ENCODE measurements around the gene NLRP3.
A peak's percentile ranks its signal among the peaks of the same experiment; 100 is the strongest.
"Not testable (repeated sequence)": the region's sequence is repeated elsewhere in the genome, so short reads cannot be mapped to it uniquely, and the experiment has no call there.

The NLRP3 gene

DNA sequence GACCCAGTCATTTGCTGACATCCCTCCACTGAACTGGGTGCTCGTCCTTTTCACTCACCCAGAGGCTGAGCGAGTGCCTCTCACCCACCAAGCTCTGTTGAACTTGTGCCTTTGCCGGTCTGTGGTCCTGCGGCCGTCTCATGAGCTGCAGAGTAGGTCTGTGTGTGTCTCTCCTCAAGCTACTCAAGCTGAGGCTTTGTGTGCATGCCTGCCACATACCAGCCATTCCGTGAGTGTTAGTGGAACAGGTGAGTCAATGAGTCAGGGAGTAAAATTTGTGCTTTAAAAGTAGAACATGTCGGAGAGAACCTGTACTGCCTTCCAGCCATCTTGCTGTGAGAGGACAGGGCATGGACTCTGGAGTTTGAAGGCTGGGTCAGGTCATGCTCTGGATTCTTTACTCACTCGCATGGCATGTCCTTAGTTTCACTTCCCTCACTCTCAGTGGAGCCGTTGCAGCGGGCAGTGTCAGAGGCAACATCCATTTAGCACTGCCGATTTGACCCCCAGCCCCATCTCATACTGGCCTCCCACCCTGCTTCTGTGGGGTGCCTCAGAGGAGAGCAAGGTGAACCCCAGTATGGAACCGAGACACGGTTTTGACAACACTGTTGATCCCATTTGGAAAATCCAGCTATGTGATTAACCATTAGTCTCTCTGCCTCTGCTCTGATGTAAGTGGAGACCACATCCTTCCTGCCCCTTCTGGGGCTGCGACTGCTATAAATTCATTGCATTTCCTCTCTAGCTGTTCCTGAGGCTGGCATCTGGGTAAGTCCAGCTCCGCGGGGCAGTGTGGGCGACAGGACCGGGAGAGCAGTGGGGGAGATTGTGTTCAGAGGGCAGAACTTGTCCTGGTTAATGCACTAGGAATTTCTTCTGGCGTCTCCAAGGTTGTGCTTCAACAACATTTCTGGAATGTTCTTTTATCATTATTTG is at the start of gene NLRP3:
Gene NLRP3, plus strand, starts transcription at position 751 of the 939 bp plus-strand sequence. CDS start 2,628 bp downstream, outside the sequence.
- no peak for DNase-seq

DNA sequence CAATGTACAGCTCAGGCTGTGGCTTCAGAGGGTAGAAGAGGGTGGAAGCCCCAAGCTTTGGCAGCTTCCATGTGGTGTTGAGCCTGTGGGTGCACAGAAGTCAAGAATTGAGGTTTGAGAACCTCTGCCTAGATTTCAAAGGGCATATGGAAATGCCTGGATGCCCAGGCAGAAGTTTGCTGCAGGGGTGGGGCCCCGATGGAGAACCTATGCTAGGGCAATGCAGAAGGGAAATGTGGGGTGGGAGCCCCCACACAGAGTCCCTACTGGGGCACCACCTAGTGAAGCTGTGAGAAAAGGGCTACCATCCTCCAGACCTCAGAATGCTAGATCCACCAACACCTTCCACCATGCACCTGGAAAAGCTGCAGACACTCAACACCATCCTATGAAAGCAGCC is 49.6 kb upstream of the NLRP3 start:
- not testable (repeated sequence) for DNase-seq

DNA sequence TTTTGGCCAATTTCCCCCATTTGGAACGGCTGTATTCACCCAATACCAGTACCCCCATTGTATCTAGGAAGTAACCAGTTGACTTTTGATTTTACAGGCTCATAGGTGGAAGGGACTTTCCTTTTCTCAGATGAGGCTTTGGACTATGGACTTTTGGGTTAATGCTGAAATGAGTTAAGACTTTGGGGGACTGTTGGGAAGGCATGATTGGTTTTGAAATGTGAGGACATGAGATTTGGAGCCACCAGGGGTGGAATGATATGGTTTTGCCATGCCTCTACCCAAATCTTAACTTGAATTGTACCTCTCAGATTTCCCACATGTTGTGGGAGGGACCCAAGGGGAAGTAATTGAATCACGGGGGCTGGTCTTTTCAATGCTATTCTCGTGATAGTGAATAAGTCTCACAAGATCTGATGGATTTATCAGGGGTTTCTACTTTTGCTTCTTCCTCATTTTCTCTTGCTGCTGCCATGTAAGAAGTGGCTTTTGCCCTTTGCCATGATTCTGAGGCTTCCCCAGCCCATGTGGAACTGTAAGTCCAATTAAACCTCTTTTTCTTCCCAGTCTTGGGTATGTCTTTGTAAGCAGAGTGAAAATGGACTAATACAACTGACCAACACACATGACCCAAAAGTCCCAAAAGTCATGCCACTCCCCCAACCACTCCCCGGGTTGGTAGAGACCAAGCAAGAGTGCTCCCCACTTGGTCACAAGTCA is 48.9 kb upstream of the NLRP3 start:
- DNase-seq = no peak

DNA sequence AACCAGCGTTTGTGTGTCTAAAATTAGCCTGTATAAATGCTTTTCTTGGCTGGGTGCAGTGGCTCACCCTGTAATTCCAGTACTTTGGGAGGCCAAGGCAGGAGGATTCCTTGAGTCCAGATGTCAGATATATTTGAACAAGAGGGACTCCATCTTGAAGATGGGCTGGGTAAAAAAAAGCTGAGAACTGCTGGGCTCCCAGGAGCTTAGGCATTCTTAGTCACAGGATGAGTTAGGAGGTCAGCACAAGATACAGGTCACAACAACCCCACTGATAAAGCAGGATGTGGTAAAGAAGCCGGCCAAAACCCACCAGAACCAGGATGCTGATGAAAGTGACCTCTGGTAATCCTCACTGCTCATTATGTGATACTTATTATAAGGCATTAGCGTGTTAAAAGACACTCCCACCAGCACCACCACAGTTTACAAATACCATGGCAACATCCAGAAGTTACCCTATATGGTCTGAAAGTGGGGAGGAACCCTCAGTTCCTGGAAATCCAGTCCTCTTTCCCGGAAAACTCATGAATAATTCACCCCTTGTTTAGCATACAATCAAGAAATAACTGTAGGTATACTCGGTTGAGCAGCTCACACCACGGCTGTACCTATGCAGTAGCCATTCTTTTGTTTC is 48.1 kb upstream of the NLRP3 start:
- no peak for DNase-seq

DNA sequence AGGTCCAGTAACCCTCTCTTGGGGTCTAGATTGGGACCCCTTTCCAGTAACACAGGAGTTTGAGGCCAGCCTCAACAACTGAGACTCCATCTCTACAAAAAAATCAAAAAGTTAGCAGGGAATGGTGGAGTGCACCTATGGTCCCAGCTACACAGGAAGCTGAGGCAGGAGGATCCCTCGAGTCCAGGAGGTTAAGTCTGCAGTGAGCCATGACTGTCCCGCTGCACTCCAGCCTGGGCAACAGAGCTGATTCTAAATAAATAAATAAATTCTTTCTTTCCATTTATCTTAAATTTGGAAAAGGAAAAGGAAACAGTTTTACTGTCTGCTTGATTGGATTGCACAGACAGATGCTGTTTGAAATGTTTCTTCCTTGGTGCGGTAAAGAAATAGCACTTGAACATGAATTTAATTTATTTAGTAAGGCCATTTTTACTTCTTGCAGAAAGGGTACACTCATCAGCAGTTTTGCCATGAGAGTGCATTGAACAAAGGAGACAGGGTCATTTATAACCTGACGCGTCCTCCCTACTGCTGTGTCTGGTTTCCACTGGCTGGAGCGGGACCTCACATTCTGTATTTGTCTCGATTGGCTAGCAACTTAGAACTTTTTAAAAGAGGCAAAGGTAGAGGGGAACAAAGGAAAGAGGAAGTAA is 47.4 kb upstream of the NLRP3 start:
- no peak for DNase-seq

DNA sequence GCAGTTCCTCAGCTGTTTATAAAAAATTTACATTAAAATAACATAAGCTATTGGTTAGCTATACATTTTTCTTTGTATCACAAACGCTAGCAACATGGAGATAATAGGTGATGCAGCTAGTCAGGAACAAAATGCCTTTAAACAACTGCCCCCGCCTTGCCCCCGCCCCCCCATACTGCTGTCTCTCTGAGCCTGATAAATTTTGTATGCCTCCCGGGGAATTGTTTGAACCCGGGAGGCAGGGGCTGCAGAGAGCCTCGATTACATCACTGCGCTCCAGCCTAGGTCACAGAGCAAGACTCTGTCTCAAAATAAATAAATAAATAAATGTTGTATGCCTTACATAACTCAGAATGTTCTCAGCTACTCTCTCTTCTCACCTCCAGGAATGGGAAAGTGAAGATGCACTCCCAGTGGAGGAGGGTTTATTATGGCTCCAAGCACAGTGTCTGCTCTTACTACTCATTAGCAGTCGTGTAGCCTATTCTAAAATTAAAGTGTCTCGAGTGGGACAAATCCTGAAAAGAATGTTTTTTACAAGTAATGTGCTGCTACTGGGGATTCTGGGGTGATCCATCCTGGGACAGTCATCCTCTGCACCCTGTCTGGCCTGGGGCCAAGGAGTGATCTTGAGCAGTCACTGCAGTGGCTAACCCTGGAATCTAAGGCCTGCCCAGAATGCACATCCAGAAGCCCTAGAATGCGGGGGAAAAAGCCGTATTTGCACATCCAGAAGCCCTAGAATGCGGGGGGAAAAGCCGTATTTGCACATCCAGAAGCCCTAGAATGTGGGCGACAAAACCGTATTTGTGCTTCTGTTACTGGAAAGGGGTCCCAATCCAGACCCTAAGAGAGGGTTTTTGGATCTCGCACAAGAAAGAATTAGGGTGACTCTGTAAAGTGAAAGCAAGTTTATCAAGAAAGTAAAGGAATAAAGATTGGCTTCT is 44.9 kb upstream of the NLRP3 start:
- DNase-seq = no peak

DNA sequence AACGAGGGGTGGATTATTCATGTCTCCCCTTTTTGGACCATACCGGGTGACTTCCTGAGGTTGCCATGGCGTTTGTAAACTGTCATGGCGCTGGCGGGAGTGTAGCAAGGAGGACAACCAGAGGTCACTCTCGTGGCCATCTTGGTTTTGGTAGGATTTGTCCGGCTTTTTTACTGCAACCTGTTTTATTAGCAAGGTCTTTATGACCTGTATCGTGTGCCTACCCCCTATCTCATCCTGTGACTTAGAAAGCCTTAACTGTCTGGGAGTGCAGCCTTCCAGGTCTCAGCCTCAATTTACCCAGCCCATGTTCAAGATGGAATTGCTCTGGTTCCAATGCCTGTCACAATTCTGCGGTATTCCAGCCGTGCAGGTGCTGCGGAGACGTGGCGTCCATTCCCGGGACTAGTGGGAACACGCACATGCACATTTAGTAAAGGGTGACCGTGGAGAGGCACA is 44.1 kb upstream of the NLRP3 start:
- no peak for DNase-seq

DNA sequence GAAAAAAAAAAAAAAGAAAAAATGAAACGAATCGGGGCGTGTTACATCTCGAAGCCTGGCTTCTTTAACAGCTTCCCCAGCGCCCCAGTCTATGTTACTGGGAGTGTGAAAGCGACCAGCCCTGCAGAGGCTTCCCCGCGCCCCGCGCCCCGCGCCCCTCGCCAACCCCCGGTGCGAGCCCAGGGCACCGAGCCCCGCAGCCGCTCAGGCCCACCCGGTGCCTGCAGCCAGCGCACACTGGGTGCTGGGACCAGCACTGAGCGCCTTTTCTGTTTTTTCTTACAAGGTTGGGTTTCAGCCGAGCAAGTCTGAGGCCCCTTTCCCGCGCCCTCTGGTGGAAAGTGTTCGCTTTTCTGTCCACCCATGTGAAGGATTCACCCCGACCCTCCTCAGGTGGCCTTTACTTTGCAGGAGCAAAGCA is 42.2 kb upstream of the NLRP3 start:
- peak; percentile 55 for DNase-seq

DNA sequence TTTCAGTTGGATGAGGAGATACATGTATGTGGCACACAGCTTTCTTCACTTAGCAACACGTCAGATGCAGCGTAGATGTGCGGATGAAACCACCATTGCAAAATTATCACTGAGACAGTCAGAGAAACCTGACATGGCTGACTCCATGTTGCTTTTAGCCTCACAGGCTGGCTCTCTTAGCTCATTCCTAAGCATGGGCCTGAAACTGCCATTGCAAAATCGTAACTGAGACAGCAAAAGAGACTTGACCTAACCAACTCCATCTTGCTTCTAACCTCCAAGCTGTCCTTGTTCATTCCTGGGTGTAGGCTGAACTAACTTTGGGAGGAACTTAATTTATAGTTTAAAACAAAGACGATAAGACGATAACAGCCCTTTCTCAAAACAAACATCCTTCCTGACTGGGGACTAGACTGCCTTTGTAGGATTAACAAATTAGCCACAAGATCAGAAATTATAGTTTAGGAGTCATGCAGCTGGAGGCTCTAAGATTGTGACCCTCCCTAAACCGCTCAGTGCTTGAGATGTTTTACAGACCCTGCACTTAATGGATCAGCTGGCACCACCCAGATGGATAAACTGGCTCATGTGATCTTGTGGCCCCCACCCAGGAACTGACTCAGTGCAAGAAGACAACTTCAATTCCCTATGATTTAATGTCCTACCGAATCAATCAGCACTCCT is 41.2 kb upstream of the NLRP3 start:
- DNase-seq = not testable (repeated sequence)

DNA sequence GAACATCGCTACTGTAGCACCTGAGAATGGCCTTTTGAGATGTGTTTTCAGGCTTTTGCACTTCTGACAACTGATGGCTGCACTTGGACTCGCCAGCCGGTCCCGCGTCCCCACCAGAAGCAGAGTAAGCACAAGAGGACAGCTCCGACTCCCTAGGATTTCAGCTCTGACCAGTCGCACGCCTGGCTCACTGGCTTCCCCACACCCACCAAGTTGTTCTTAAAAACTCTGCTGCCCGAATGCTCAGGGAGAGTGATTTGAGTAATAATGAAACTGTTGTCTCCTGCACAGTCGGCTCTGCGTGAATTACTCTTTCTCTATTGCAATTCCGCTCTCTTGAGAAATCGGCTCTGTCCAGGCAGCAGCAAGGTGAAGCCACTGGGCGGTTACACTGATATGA is 40.2 kb upstream of the NLRP3 start:
- no peak for DNase-seq

DNA sequence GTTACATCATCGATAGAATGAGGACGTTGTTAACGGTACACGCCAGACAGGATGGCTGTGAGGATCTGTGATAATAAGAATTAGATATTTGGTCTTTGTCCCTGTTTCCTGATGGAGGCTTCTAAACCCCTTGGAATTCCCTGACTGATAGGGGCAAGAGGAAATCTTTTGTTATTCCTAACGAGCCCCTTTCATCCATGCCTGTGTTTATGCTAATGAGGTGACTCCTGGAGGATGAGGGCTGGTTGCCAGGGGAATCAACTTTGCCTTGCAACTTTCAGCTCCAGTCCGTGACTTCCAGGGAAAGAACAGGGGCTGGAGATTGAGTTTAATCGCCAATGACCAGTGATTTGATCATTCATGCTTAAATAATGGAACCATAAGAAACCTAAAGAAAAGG is 39.3 kb upstream of the NLRP3 start:
- DNase-seq = no peak

DNA sequence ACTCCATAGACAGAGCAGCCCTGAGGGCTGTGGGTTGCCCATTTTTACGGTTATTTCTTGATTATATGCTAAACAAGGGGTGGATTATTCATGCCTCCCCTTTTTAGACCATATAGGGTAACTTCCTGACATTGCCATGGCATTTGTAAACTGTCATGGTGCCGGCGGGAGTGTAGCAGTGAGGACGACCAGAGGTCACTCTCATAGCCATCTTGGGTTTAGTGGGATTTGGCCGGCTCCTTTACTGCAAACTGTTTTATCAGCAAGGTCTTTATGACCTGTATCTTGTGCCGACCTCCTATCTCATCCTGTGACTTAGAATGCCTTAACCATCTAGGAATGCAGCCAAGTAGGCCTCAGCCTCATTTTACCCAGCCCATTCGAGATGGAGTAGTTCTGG is 38.3 kb upstream of the NLRP3 start:
- not testable (repeated sequence) for DNase-seq

DNA sequence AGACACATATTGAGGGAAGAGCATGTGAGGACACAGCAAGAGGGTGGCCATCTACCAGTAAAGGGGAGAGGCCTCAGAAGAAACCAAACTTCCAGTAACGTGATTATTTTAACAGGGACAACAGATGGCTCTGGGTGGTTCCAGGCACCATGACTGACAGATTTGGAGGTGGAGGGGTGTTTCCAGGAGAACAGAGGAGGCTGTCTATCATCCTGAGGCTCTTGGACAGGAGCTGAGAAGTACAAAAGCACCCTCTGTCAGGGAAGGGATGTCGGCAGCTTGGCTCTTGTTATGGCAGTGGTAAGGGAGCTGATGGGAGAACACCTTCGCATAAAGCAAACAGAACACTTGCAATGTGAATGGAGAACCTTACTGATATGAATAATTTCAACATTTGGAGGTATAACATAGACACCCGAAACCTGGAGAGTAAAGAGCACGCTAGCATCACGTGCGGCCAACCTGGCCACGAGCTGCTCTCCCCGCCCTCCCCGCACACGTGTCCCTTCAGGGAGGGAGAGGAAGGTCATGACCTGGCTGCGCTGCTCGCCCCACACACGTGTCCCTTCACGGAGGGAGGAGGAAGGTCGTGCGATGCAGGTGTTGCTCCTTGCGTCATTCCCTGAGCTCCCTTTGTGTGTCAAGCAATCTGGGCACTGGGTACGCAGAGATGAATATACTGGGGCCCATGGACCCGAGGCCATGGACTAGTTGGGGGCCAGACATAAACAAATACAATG is 37.5 kb upstream of the NLRP3 start:
- DNase-seq = no peak

DNA sequence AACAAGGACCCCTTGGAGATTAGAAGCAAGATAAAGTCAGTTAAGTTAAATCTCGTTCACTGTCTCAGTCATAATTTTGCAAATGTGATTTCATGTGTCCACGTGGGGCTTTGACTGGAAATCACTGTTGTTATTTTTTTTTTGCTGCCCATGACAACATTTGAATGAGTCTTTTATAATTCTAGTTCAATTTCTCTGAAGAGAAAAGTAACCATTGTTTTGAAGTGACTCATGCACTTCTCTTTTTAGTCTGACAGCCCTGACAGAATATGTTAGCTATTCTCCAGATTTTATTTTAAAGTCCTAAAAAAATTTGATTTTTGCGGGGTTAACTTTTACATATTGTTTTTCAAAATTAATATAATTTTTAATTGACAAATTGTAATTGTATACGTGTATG is 30.7 kb upstream of the NLRP3 start:
- no peak for DNase-seq

DNA sequence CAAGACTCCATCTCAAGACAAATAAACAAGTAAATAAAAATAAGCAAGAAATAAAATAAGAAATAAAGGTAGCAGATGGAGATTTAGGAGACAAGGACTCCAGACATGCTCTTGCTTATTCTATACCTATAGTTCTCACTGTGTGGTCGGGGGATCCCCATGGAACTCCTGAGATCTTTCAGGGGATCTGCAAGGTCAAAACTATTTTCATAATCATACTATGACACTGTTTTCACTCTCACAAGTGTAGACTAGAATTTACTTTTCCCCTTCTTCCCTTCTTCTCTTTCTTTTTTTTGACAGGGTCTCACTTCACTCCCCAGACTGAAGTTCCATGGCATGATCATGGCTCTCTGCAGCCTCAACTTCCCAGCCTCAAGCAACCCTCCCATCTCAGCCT is 29.8 kb upstream of the NLRP3 start:
- no peak for DNase-seq

DNA sequence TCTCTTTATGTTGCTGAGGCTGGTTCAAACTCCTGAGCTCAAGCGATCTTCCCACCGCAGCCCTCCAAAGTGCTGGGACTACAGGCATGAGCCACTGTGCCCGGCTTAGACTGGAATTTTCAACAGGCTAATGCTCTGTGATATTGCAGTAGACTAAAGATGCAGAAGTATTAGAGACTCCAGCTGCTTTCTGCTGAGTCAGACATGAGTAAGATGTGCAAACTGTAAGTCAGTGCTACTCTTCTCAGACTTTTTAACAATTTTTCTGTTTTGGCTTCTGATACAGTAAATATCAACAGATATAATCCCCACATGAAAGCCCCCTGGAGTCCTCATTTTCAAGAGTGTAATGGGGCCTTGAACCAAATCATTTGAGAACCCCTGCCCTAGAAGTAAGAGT is 29.3 kb upstream of the NLRP3 start:
- DNase-seq = no peak

DNA sequence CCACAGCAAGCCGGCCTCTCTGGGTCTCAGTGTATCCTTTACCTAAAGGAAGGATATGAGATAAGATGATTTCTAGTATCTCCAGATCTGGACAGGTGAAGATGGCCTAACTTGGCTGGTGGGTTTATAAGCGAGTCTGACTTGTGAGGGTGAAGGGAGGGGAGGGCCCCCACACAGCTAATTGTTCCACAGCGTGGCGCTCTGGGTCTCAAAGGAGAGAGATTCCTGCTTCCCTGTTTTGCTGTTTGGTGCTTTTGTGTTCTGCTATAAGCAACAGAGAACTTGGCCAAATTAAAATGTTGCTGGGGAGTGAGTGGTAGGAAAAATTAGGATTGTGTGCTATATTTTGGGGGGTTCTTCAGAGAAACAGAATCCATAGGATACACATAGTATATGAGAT is 28.9 kb upstream of the NLRP3 start:
- no peak for DNase-seq

DNA sequence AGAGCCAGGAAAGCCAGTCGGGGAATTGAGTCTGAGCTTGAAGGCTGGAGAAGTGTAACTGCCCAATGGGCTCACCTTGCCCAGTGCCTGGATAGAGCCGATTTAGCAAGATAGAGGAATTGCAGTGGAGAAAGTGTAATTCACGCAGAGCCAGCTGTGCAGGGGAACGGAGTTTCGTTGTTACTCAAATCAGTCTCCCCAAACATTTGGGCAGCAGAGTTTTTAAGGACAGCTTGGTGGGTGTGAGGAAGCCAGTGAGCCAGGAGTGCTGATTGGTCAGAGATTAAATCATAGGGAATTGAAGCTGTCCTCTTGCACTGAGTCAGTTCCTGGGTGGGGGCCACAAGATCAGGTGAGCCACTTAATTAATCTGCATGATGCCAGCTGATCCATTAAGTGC is 28.4 kb upstream of the NLRP3 start:
- DNase-seq = no peak

DNA sequence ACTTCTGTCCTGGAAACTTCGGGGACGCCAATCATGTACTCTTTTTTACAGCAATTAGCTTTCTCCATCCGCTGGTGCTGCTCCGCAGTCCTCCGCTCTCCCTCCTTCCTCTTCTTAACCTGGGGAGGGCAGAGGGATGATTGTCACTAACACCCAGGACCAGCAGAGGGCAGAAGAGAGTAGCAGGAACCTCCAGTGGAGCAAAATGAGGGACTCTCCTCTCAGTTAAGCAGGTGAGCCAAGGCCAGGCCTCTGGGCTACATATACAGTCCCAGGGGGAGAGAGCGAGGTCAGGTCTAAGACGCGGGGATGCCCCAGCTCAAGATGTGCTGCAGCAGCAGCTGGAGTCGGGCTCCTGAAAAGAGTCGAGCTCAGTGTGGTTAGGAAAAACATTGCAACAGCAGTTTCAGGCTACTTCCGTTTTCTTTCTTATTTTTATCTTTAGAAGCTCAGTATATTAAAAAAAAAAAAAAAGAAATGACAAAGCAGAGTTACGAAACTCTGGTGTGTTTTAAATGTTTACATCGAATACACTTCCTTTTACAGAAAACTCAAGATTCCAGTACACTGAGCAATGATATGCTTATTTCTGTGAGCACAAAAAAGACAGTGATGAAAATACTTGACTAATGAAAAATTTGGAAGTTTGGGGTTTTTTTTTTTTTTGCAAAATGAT is 25.7 kb upstream of the NLRP3 start:
- peak; percentile 82 for DNase-seq

DNA sequence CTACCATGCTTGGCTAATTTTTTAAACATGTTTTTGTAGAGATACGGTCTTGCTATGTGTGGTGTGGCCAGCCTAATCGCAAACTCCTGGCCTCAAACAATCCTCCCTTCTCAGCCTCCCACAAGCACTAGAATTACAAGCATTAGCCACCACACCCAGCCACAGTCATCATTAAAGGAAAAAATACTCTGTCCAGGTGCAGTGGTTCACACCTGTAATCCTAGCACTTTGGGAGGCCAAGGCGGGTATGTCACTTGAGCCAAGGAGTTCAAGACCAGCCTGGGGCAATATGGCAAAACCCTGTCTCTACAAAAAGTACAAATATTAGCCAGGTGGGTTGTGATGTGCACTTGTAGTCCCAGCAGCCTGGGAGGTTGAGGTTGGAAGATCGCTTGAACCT is 25.0 kb upstream of the NLRP3 start:
- no peak for DNase-seq
